Skeletal muscle tissue (tissue), 4 donors: ENCODE results near the gene PGC. TPM values are rescaled to one million over a fixed set of nuclear protein-coding genes. Genes with fewer than 3 reads are reported as not detected.

ENCODE experiments used
- H3K27ac ChIP-seq: one replicate; pipeline ENCODE4 v1.7.0; 2013; ENCODE audit warnings: mild to moderate bottlenecking, low read depth, low read length, inconsistent platforms
- H3K27me3 ChIP-seq, 3 donors: one replicate each; pipeline ENCODE4 v1.7.0; 2013; ENCODE audit warnings: low read length in 3 of 3; ENCODE audit not compliant: control insufficient read depth in 3 of 3, insufficient read depth in 3 of 3
- H3K36me3 ChIP-seq, 3 donors: one replicate each; pipeline ENCODE4 v1.7.0; 2013; ENCODE audit warnings: low read length in 3 of 3; ENCODE audit not compliant: control insufficient read depth in 3 of 3, insufficient read depth in 3 of 3
- H3K4me1 ChIP-seq, 3 donors: one replicate each; pipeline ENCODE4 v1.7.0; 2013; ENCODE audit warnings: low read length in 3 of 3, mild to moderate bottlenecking in 3 of 3; ENCODE audit not compliant: control insufficient read depth in 3 of 3, insufficient read depth in 3 of 3
- H3K4me3 ChIP-seq, 3 donors: one replicate each; pipeline ENCODE4 v1.7.0; 2013; ENCODE audit warnings: low read length in 3 of 3
- H3K9ac ChIP-seq, 3 donors: one replicate each; pipeline ENCODE4 v1.7.0; 2013; ENCODE audit warnings: low read length in 3 of 3, mild to moderate bottlenecking in 3 of 3, moderate library complexity in 2 of 3, low read depth in 1 of 3
- H3K9me3 ChIP-seq, 3 donors: one replicate each; pipeline ENCODE4 v1.7.0; 2013; ENCODE audit warnings: low read length in 3 of 3; ENCODE audit not compliant: control insufficient read depth in 3 of 3
- total RNA-seq: library from RNA; depleted of rRNA; stranded (reverse); fragments of >200 nt; gene quantifications from one replicate; pipeline ENCODE4 v1.2.3, GENCODE V29; 2014
- donor health status: Osteomylitis.

Gene PGC
- total RNA-seq, 1 donor from 2014 or later = 0.52 TPM

GRCh38 chr6:41717392-41717736 is 29.8 kb downstream of the PGC start:
- H3K4me1 ChIP-seq = peaks cover 89 to 95% (median 94%) of the 10 kb centered on the region in 3 donors
- H3K9me3 ChIP-seq = no peaks in the 10 kb centered on the region
- peak overlapping the region; percentile 95 for H3K27ac ChIP-seq
- peak overlapping the region; percentile 45 to 70 (median 54) for H3K9ac ChIP-seq
- no peaks in the 10 kb centered on the region for H3K27me3 ChIP-seq
- H3K4me3 ChIP-seq = no peak overlapping the region
- H3K36me3 ChIP-seq = no peaks in the 10 kb centered on the region

- H3K4me1 ChIP-seq = peaks cover 95 to 99% (median 97%) of the 10 kb centered on the region in 3 donors
Observed at GRCh38 chr6:41716516-41717391, 30.4 kb downstream of the PGC start.

GRCh38 chr6:41715795-41716515 is 31.2 kb downstream of the PGC start:
- peak overlapping the region in 1 of 3 donors; percentile 56 for H3K4me3 ChIP-seq
- peak overlapping the region; percentile 95 for H3K27ac ChIP-seq
- no peaks in the 10 kb centered on the region for H3K36me3 ChIP-seq
- peak overlapping the region; percentile 48 to 54 (median 54) for H3K9ac ChIP-seq
- H3K9me3 ChIP-seq = no peaks in the 10 kb centered on the region
- peaks cover 95 to 99% (median 97%) of the 10 kb centered on the region in 3 donors for H3K4me1 ChIP-seq
- no peaks in the 10 kb centered on the region for H3K27me3 ChIP-seq

More at GRCh38 chr6:41716516-41717391, 30.4 kb downstream of the PGC start:
- Histone ChIP-seq H3K27ac (peak overlapping the region; percentile 95), H3K9ac (peak overlapping the region; percentile 48 to 70 (median 54)), H3K36me3 (no peaks in the 10 kb centered on the region), H3K4me3 (peak overlapping the region; percentile 15 to 56 (median 56)), H3K27me3 (no peaks in the 10 kb centered on the region), H3K9me3 (no peaks in the 10 kb centered on the region)

DNA sequence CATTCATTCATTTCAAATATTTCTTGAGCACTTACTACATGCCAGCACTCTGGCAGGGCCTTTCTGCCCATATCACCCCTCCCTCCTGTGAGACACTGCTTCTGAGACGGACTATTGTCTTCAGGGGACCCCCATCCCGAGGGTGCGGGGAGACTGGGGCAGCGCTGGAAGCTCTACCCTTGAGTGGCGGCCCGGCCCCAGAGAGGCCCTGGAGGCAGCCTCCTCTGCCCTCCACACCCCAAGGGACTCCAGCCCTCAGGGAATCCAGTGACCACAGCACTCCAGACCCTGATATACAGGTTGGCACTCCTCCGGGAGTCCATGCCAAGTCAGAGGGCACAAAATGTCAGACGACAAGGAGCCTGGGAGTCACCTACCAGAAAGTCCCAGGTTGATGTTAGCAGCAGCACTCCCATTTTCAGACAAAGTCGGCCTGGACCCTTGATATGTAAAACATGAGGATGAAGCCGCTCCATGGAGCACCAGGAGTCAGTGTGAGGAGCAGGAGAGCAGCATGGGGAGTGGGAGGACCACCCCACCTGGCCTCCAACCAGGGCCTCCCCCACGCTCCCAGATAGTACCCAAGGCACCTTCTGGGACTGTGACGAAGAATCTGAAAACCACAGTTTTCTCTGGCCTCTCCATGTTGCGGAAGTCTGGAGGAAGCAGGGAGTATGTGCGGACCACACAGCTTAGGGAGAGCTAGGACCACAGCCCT is 32.5 kb downstream of the PGC start:
- no peaks in the 10 kb centered on the region for H3K36me3 ChIP-seq
- peaks cover 92 to 96% (median 93%) of the 10 kb centered on the region in 3 donors for H3K4me1 ChIP-seq
- no peaks in the 10 kb centered on the region for H3K27me3 ChIP-seq
- H3K27ac ChIP-seq = peak overlapping the region; percentile 95
- H3K9ac ChIP-seq = peak overlapping the region in 2 of 3 donors; percentile 43 to 82
- no peaks in the 10 kb centered on the region for H3K9me3 ChIP-seq
- no peak overlapping the region for H3K4me3 ChIP-seq

GRCh38 chr6:41713650-41714291 is 33.4 kb downstream of the PGC start:
- H3K27me3 ChIP-seq = no peaks in the 10 kb centered on the region
- H3K4me1 ChIP-seq = peaks cover 89 to 95% (median 90%) of the 10 kb centered on the region in 3 donors
- no peaks in the 10 kb centered on the region for H3K36me3 ChIP-seq
- H3K9me3 ChIP-seq = no peaks in the 10 kb centered on the region
- H3K27ac ChIP-seq = peak overlapping the region; percentile 95
- peak overlapping the region; percentile 20 to 61 (median 53) for H3K4me3 ChIP-seq
- peak overlapping the region; percentile 5 to 82 (median 65) for H3K9ac ChIP-seq

- H3K27me3 ChIP-seq = no peaks in the 10 kb centered on the region
- H3K27ac ChIP-seq = peak overlapping the region; percentile 95
- H3K36me3 ChIP-seq = peaks cover 0 to 3% (median 0%) of the 10 kb centered on the region in 3 donors
- H3K9ac ChIP-seq = peak overlapping the region; percentile 65 to 82 (median 69)
- H3K4me1 ChIP-seq = peaks cover 89 to 95% (median 93%) of the 10 kb centered on the region in 3 donors
- no peaks in the 10 kb centered on the region for H3K9me3 ChIP-seq
- peak overlapping the region; percentile 20 to 61 (median 53) for H3K4me3 ChIP-seq
Observed at GRCh38 chr6:41713159-41713649, 34.0 kb downstream of the PGC start.

GRCh38 chr6:41712651-41713103 is 34.5 kb downstream of the PGC start:
- Histone ChIP-seq H3K9me3 (no peaks in the 10 kb centered on the region), H3K36me3 (peaks cover 0 to 3% (median 0%) of the 10 kb centered on the region in 3 donors), H3K27ac (peak overlapping the region; percentile 95), H3K4me1 (peaks cover 89 to 95% (median 93%) of the 10 kb centered on the region in 3 donors), H3K27me3 (no peaks in the 10 kb centered on the region), H3K4me3 (peak overlapping the region; percentile 9 to 61 (median 12)), H3K9ac (peak overlapping the region; percentile 63 to 82 (median 69))

DNA sequence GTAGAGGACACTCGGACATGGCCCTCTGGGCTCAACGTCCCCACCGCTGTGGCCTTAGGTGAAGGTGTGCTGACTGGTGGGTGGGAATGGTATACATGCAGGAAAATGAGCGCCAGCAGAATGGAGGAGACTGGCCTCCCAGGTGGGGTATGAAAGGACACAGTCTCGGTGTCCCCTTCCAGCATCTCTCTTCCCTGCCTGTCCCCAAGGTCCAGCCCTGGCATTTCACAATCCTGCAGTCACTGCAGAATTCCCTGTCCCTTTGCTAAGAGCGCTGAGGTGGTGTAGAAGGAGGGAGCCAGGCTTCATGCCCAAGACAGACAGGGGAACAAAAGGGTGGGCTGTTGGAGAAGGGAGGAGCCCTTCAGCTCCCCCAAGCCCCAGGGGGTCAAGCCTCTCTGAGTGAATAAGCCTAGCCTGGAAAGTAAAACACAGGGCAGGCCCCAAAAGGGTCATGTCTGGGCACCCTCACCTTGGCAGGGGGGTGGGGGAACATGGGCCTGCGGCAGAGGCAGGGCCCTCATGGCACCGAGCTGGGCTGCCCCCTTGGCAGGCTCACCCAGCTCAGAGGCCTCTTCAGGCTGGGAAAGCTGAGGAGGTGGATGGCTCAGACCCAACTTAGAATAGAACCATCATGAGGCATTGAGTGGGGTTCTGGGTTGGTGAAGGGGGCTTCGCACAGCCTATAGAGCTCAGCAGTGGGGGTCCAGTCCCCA is 35.7 kb downstream of the PGC start:
- peak overlapping the region; percentile 95 for H3K27ac ChIP-seq
- peaks cover 89 to 95% (median 93%) of the 10 kb centered on the region in 3 donors for H3K4me1 ChIP-seq
- peak overlapping the region in 1 of 3 donors; percentile 29 for H3K4me3 ChIP-seq
- H3K9me3 ChIP-seq = no peaks in the 10 kb centered on the region
- peaks cover 0 to 3% (median 0%) of the 10 kb centered on the region in 3 donors for H3K36me3 ChIP-seq
- H3K9ac ChIP-seq = peak overlapping the region; percentile 10 to 82 (median 69)
- H3K27me3 ChIP-seq = no peaks in the 10 kb centered on the region
